Stimulated activated CD8-positive, alpha-beta memory T cell treated with anti-CD3 and anti-CD28 coated beads, Interleukin-12 subunit alpha, Interleukin-12 subunit beta, amount 100 ng/mL, for 1 hour (primary cell): ENCODE data around the gene DMGDH.

Source experiments
- DNase-seq: peaks from one replicate; pipeline ENCODE4 v3.0.0-alpha.2; 2020; ENCODE audit warnings: low read depth

Gene DMGDH

DNA sequence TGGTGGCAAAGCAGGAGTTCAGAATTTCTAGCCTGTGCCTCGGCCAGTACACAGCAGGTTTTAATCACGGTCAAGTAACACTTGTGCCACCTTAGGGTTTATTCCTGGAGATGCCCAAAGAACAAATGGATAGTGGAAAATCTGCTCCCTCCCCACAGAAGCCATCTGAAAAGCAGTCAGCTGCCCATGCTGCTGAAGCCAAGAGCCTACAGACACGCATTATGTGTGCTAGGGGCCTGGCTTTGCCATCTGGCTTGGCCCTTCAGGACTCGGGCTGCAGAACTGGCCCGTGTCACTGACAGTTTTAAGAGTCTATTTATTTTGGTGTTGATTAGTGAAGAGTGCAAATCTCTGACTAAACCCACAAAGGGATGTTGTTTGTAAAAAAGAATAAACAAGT is 95.5 kb downstream of the DMGDH start:
- no peak for DNase-seq

DNA sequence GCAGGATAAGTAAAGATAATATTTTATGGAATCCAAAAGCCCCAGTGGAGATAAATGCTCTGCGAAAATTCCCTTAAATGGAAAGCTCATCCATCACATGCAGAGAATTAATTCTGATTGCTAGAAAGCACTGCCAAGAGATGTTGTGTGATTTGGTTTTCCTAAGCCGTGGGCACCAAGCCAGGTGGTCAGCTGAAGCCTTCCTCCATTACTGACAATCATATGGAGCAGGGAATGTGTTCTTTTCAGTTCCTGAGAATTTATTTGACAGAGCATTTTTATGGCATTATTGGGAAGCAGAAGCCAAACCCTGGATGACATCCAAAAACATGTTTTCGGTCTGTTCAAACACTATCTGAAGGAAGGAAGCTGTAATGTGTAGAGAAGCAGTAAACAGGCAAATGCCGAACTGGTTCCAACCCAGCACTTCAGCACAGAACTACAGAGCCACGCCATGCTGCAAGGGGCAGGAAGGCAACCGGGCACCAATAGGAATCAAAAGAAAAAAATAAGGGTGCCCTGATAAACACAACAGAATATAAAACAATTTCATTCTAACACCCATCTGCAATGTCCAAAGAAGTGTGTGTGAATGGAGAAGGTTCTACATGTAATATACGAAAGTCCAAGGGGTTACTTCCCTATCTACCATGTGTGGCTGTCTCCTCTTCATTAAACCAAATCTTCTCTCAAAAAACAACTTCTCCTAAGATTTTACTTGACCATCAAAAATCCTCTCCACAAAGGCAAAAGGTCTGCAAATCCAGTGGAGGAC is 96.6 kb downstream of the DMGDH start:
- no peak for DNase-seq

DNA sequence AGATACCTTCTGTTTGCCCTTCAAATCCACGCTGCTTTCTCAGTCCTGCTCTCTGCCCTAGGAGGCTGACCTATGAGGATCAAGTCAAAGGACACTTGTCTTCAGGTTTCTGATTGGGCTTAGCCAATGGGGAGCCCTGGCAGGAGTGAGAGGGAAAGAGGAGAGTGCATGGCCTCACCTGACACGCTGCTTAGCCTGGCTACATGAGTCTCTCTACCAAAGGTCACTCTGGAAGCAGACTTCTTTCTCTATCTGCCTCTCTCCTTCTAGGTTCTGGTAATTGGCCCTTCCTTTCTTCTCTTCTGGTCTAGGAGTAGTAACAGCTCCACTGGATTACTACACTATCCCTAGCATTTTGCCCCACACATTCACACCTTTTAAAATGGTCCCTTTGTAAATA is 97.5 kb downstream of the DMGDH start:
- DNase-seq, result no peak

GRCh38 chr5:78968781-78969180 is 100.7 kb downstream of the DMGDH start:
- DNase-seq, result no peak

- no peak for DNase-seq
Observed at GRCh38 chr5:78964889-78965288, 104.6 kb downstream of the DMGDH start.

GRCh38 chr5:78961743-78962142 is 107.7 kb downstream of the DMGDH start:
- DNase-seq, result no peak

DNA sequence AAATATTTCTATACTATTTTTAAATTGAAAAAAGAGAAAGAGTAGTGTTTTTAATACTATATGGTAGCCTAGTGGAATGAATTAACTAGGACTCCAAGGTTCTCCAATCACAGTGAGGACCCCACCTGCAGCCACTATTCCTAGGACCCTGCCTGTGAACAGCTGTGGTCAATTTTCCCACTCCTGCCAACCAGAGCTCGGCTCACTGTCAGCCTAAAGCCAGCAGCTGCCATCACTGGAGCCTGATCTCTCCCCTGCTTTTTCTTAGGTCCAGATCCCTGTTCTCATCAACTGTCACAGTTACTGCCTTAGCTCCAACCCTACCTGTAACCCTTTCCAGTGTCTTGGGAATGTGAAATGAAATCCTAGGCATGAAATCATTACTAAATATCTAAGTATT is 109.7 kb downstream of the DMGDH start:
- no peak for DNase-seq

- DNase-seq, result no peak
Observed at GRCh38 chr5:78958672-78959445, 110.6 kb downstream of the DMGDH start.

DNA sequence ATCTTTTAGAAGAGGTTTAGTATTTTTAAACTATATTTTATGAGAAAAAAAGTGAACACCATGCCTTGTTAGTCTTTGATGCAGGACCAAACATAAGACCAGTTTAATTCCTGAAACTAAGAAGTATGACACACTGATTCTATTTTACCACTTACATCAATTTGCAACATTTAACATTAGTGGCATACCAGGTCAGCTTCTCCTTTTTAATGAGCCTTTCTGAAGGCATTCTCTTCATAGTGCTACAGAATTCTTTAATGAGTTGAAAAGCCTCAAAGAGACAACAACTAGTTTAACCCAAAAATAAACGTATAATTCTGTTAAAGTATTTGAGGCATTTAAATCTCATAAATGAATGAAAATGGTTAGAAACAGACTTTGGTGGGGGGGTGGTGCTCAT is 112.6 kb downstream of the DMGDH start:
- no peak for DNase-seq

GRCh38 chr5:78953092-78953800 is 116.2 kb downstream of the DMGDH start:
- no peak for DNase-seq
